H1 (cell line): Measurements from ENCODE around the gene PDF. TPM values are rescaled to one million over a fixed set of nuclear protein-coding genes. Genes with fewer than 3 reads are reported as not detected.

Source experiments
- CTCF ChIA-PET: fragments of 300-600 bp; sonication (Branson Sonifier 250); formaldehyde crosslinking; loops from one replicate; lab custom pipeline; 2021; ENCODE audit not compliant: partially characterized antibody; lab: Charles Lee
- POLR2A ChIA-PET: fragments of 300-600 bp; sonication (Branson Sonifier 250); formaldehyde crosslinking; loops from one replicate; lab custom pipeline; 2021; ENCODE audit warnings: inconsistent platforms; ENCODE audit not compliant: partially characterized antibody; lab: Charles Lee
- DNase-seq, 2 experiments: peaks; one replicate each; pipeline versions ENCODE4 v3.0.0 to v3.0.0-alpha.2; 2010 to 2022; ENCODE audit warnings: low spot score in 2 of 2, low read depth in 1 of 2, mixed read lengths in 1 of 2
- FAIRE-seq: peaks from 2 replicates; lab custom pipeline; 2011; peaks lifted over from hg19 to GRCh38; lab: Jason Lieb, UNC
- H2AFZ ChIP-seq: 2 replicates; pipeline ENCODE4 v1.8.1; 2012; ENCODE audit warnings: low read length, inconsistent platforms
- H2AK5ac ChIP-seq: 2 replicates; pipeline ENCODE4 v1.6.1; 2013; ENCODE audit warnings: low read depth, low read length
- H2BK120ac ChIP-seq: replicated peaks from 2 replicates; pipeline ENCODE3; 2013; ENCODE audit warnings: low read depth, low read length, inconsistent platforms
- H2BK12ac ChIP-seq: 2 replicates; pipeline ENCODE4 v1.6.1; 2013; ENCODE audit warnings: low read depth, low read length
- H2BK15ac ChIP-seq: 2 replicates; pipeline ENCODE4 v1.6.1; 2013; ENCODE audit warnings: low read length
- H2BK20ac ChIP-seq: 2 replicates; pipeline ENCODE4 v1.6.1; 2013; ENCODE audit warnings: low read length
- H2BK5ac ChIP-seq: 2 replicates; pipeline ENCODE4 v1.6.1; 2013; ENCODE audit warnings: low read depth, low read length
- H3K14ac ChIP-seq: 2 replicates; pipeline ENCODE4 v1.6.1; 2013; ENCODE audit warnings: inconsistent platforms; ENCODE audit not compliant: insufficient read length
- H3K18ac ChIP-seq: 2 replicates; pipeline ENCODE4 v1.6.1; 2013; ENCODE audit warnings: low read length; ENCODE audit errors: extremely low read depth
- H3K23ac ChIP-seq: 2 replicates; pipeline ENCODE4 v1.6.1; 2013; ENCODE audit warnings: inconsistent platforms; ENCODE audit not compliant: insufficient read length
- H3K23me2 ChIP-seq: 2 replicates; pipeline ENCODE4 v1.6.1; 2013; ENCODE audit warnings: low read depth, low read length
- H3K27ac ChIP-seq: 2 replicates; pipeline ENCODE4 v1.6.1; 2011; ENCODE audit warnings: low read depth, low read length, inconsistent platforms
- H3K27me3 ChIP-seq, 4 experiments: replicated peaks in 1 of 4; 1 replicate in 1 of 4; 2 replicates in 3 of 4; pipeline versions ENCODE4 v1.6.1 to v1.8.1; 2011 to 2013; ENCODE audit warnings: low read length in 3 of 4, mild to moderate bottlenecking in 3 of 4, inconsistent platforms in 2 of 4, mixed read lengths in 2 of 4, moderate library complexity in 1 of 4; ENCODE audit not compliant: control insufficient read depth in 3 of 4, insufficient read depth in 3 of 4; ENCODE audit errors: extremely low read depth in 1 of 4
- H3K36me3 ChIP-seq, 4 experiments: 2 replicates each; pipeline versions ENCODE4 v1.6.1 to v1.8.1; 2011 to 2013; ENCODE audit warnings: mild to moderate bottlenecking in 4 of 4, low read length in 3 of 4, moderate library complexity in 2 of 4, control low read depth in 1 of 4, inconsistent platforms in 1 of 4; ENCODE audit not compliant: insufficient read depth in 4 of 4, control insufficient read depth in 2 of 4
- H3K4ac ChIP-seq: replicated peaks from 2 replicates; pipeline ENCODE3; 2013; ENCODE audit warnings: low read length, low read depth, mixed read lengths, inconsistent platforms; ENCODE audit not compliant: insufficient read length
- H3K4me1 ChIP-seq, 4 experiments: replicated peaks in 1 of 4; 1 replicate in 1 of 4; 2 replicates in 3 of 4; pipeline versions ENCODE4 v1.6.1 to v1.8.1; 2011 to 2013; ENCODE audit warnings: low read length in 3 of 4, inconsistent platforms in 2 of 4, mixed read lengths in 1 of 4; ENCODE audit not compliant: insufficient read depth in 4 of 4, control insufficient read depth in 3 of 4
- H3K4me2 ChIP-seq, 2 experiments: 2 replicates each; pipeline versions ENCODE4 v1.6.1 to v1.8.1; 2011 to 2013; ENCODE audit warnings: low read depth in 2 of 2, low read length in 2 of 2, control low read depth in 1 of 2, inconsistent platforms in 1 of 2, mild to moderate bottlenecking in 1 of 2; ENCODE audit not compliant: insufficient read depth in 1 of 2
- H3K4me3 ChIP-seq, 4 experiments: fragments of 200-600, 300-600 bp in 1 of 4; sonication (generic), shearing (Covaris generic), sonication (Bioruptor Twin) in 1 of 4; 2 replicates each; pipeline versions ENCODE4 v1.5.1 to v1.8.1; 2011 to 2016; ENCODE audit warnings: low read length in 4 of 4, low read depth in 3 of 4, control low read depth in 2 of 4, inconsistent platforms in 2 of 4, mild to moderate bottlenecking in 2 of 4, mixed read lengths in 1 of 4, moderate library complexity in 1 of 4; ENCODE audit not compliant: insufficient read depth in 2 of 4; ENCODE audit errors: extremely low read depth in 1 of 4
- H3K56ac ChIP-seq: replicated peaks from 2 replicates; pipeline ENCODE3; 2013; ENCODE audit warnings: low read depth, mild to moderate bottlenecking, mixed read lengths, low read length, inconsistent platforms; ENCODE audit not compliant: insufficient read length
- H3K79me1 ChIP-seq: 2 replicates; pipeline ENCODE4 v1.6.1; 2013; ENCODE audit warnings: low read depth, low read length, control low read depth
- H3K79me2 ChIP-seq, 2 experiments: 2 replicates each; pipeline versions ENCODE4 v1.6.1 to v1.8.1; 2012 to 2013; ENCODE audit warnings: low read length in 2 of 2, mild to moderate bottlenecking in 2 of 2, inconsistent platforms in 1 of 2; ENCODE audit not compliant: insufficient read depth in 2 of 2, control insufficient read depth in 1 of 2
- H3K9ac ChIP-seq, 4 experiments: replicated peaks in 1 of 4; 1 replicate in 1 of 4; 2 replicates in 3 of 4; pipeline versions ENCODE4 v1.6.1 to v1.8.1; 2011 to 2013; ENCODE audit warnings: low read depth in 3 of 4, low read length in 3 of 4, control low read depth in 2 of 4, mild to moderate bottlenecking in 2 of 4, moderate library complexity in 2 of 4, inconsistent platforms in 1 of 4; ENCODE audit errors: extremely low read depth in 1 of 4
- H3K9me3 ChIP-seq, 2 experiments: 2 replicates each; pipeline versions ENCODE4 v1.6.1 to v1.8.1; 2012 to 2013; ENCODE audit warnings: mild to moderate bottlenecking in 2 of 2, moderate library complexity in 2 of 2, control low read depth in 1 of 2, inconsistent platforms in 1 of 2, low read depth in 1 of 2, low read length in 1 of 2, mixed read lengths in 1 of 2; ENCODE audit not compliant: insufficient read depth in 2 of 2
- H4K20me1 ChIP-seq, 2 experiments: replicated peaks in 1 of 2; 2 replicates each; pipeline versions ENCODE3 to v1.8.1; 2011 to 2013; ENCODE audit warnings: inconsistent platforms in 2 of 2, low read length in 2 of 2, mild to moderate bottlenecking in 1 of 2; ENCODE audit not compliant: insufficient read depth in 2 of 2, control insufficient read depth in 1 of 2
- H4K5ac ChIP-seq: 2 replicates; pipeline ENCODE4 v1.6.1; 2013; ENCODE audit warnings: low read length, low read depth, mixed read lengths, inconsistent platforms; ENCODE audit not compliant: insufficient read length
- H4K8ac ChIP-seq: 2 replicates; pipeline ENCODE4 v1.8.0; 2013; ENCODE audit warnings: mild to moderate bottlenecking, moderate library complexity, low read length, inconsistent platforms; ENCODE audit not compliant: insufficient read depth; ENCODE audit errors: extremely low read depth
- H4K91ac ChIP-seq: replicated peaks from 2 replicates; pipeline ENCODE3; 2013; ENCODE audit warnings: low read length, mixed read lengths, inconsistent platforms; ENCODE audit not compliant: insufficient read length
- ASH2L ChIP-seq: fragments of 200-600, 300-600 bp; sonication (generic); IDR thresholded peaks from one replicate; pipeline ENCODE4 v1.7.1; 2017; ENCODE audit warnings: low read length
- ATF3 ChIP-seq: IDR thresholded peaks from 2 replicates; pipeline ENCODE4 v1.6.1; 2011; ENCODE audit warnings: low read depth, mild to moderate bottlenecking, low read length; ENCODE audit not compliant: insufficient read depth
- BACH1 ChIP-seq: IDR thresholded peaks from 2 replicates; pipeline ENCODE4 v1.6.1; 2012; ENCODE audit warnings: low read length, improper control_type of control experiment
- BCL11A ChIP-seq, 2 experiments: IDR thresholded peaks; one replicate each; pipeline ENCODE4 v1.6.1; 2011; ENCODE audit warnings: low read depth in 2 of 2, low read length in 2 of 2, mild to moderate bottlenecking in 2 of 2
- NANOG ChIP-seq: IDR thresholded peaks from 2 replicates; pipeline ENCODE4 v1.6.1; 2011; ENCODE audit warnings: low read length, low read depth, mild to moderate bottlenecking, inconsistent platforms; ENCODE audit not compliant: insufficient read depth, poor library complexity, severe bottlenecking
- PHF8 ChIP-seq: fragments of 200-600 bp; sonication (generic); conservative IDR thresholded peaks from 2 replicates; pipeline ENCODE4 v1.7.1; 2012; ENCODE audit warnings: low read depth, mild to moderate bottlenecking, inconsistent platforms, low read length, moderate library complexity
- SP1 ChIP-seq: IDR thresholded peaks from 2 replicates; pipeline ENCODE4 v1.6.1; 2011; ENCODE audit warnings: low read depth, low read length
- SP2 ChIP-seq: IDR thresholded peaks from 2 replicates; pipeline ENCODE4 v1.6.1; 2012; ENCODE audit warnings: mild to moderate bottlenecking, low read length, inconsistent platforms
- WGBS, 2 experiments: shearing (Covaris generic) in 1 of 2; methylation state at CpG; one replicate each; pipeline versions ENCODE4 v1.1.6 to v1.1.7; 2013 to 2015; ENCODE audit warnings: low lambda C conversion rate in 2 of 2, mixed read lengths in 2 of 2, inconsistent platforms in 1 of 2, low coverage in 1 of 2, missing lambda C conversion rate in 1 of 2; ENCODE audit not compliant: insufficient replicate concordance in 2 of 2, insufficient coverage in 1 of 2, insufficient read length in 1 of 2; ENCODE audit errors: extremely low coverage in 1 of 2, missing lambda C conversion rate in 1 of 2; 5-methylcytosine and 5-hydroxymethylcytosine counted together
- polyA plus RNA-seq, 7 experiments: library from polyadenylated mRNA; depleted of rRNA in 3 of 7; stranded (reverse) in 5 of 7; unstranded in 2 of 7; fragments of >200 nt in 5 of 7; fragments of 200-250 nt in 2 of 7; gene quantifications; 1 replicate in 5 of 7; 2 replicates in 1 of 7; 4 replicates in 1 of 7; pipeline versions ENCODE4 v1.2.1 to v1.2.3, GENCODE V29; 2011 to 2013; ENCODE audit warnings: missing spikeins in 2 of 7, mixed read lengths in 2 of 7
- total RNA-seq: library from RNA; stranded (reverse); fragmentation: NEBNext Ultra II Directional; extraction: Animal tissue kit (Norgen Biotek cat#: 25700); gene quantifications from 2 replicates; pipeline ENCODE4 v1.2.1, GENCODE V29; 2021

Gene PDF
- total and polyA plus RNA-seq, 2 of the 8 experiments (the other 6 are each of a cell fraction or from before 2014, with no cell fraction given) = 17.7 to 23.9 TPM

- no peak overlapping the region for H3K4ac ChIP-seq
These were observed 13.8 kb downstream of the PDF start for GRCh38 chr16:69316595-69317034.

More at GRCh38 chr16:69316595-69317034, 13.8 kb downstream of the PDF start:
- no peak for FAIRE-seq
- Histone ChIP-seq H3K23ac (no peak overlapping the region), H3K79me2 (peaks cover 0 to 15% of the 10 kb centered on the region in 2 experiments; a peak in 1 of 4 replicates), H3K9ac (no peak overlapping the region), H4K91ac (no peak overlapping the region), H3K27me3 (no peaks in the 10 kb centered on the region), H3K14ac (no peak overlapping the region), H2BK12ac (no peak overlapping the region), H3K79me1 (no peaks in the 10 kb centered on the region; the same call in 1 of the 2 replicates), H4K8ac (no peak overlapping the region), H2BK20ac (no peak overlapping the region), H3K9me3 (no peaks in the 10 kb centered on the region), H3K4me2 (no peak overlapping the region), H3K56ac (no peak overlapping the region), H4K5ac (no peak overlapping the region), H2AK5ac (no peak overlapping the region), H2BK5ac (no peak overlapping the region), H3K27ac (no peak overlapping the region), H2BK15ac (no peak overlapping the region), H3K18ac (no peak overlapping the region), H3K23me2 (peaks cover 3% of the 10 kb centered on the region; the same call in 1 of the 2 replicates), H3K36me3 (peaks cover 22 to 42% (median 37%) of the 10 kb centered on the region in 4 experiments), H3K4me1 (peaks cover 0 to 4% (median 1%) of the 10 kb centered on the region in 4 experiments; a peak in 3 of 7 replicates), H3K4me3 (no peak overlapping the region), H4K20me1 (peaks cover 6 to 20% of the 10 kb centered on the region in 2 experiments), H2AFZ (no peak overlapping the region), H2BK120ac (no peak overlapping the region)
- TF ChIP-seq BCL11A (IDR thresholded peaks at IDR 0.05; ENCODE audit: low read depth in 2 of 2, low read length in 2 of 2) (no peak), BACH1 (no peak), NANOG (no peak), PHF8 (no peak), ATF3 (no peak), ASH2L (no peak), SP1 (no peak), SP2 (no peak)
- POLR2A ChIA-PET = interaction anchor here (0.6 to 24.8 kb wide), 2 partner anchors 20 to 418 kb away, joined by 3 to 497 read pairs; partner anchors contain the start of genes COG8, NIP7, PDF and TMED6
- no peak for DNase-seq
- CTCF ChIA-PET = no interaction called here
- WGBS, 2 experiments = 91% methylated on average over 15 of the region's 17 CpGs; no CpG with 5 or more reads in 1 of the 2 experiments
